Neuronal stem cell (in vitro differentiated cells): ENCODE results near the gene PYGO2.
"Not testable (repeated sequence)": the region's sequence is repeated elsewhere in the genome, so short reads cannot be mapped to it uniquely, and the experiment has no call there.

Experiments
- DNase-seq: peaks from one replicate; pipeline ENCODE4 v3.0.0-alpha.2; 2013; ENCODE audit warnings: low spot score
- H2AFZ ChIP-seq: one replicate; pipeline ENCODE4 v1.6.1; 2013; ENCODE audit warnings: mild to moderate bottlenecking, low read length, inconsistent platforms
- H2AK5ac ChIP-seq: 2 replicates; pipeline ENCODE4 v1.6.1; 2013; ENCODE audit warnings: low read depth, mild to moderate bottlenecking, inconsistent platforms, low read length, moderate library complexity, mixed read lengths
- H2BK120ac ChIP-seq: 2 replicates; pipeline ENCODE4 v1.6.1; 2013; ENCODE audit warnings: low read depth, mild to moderate bottlenecking, inconsistent platforms, low read length, moderate library complexity, mixed read lengths
- H2BK12ac ChIP-seq: one replicate; pipeline ENCODE4 v1.6.1; 2013; ENCODE audit warnings: low read length, inconsistent platforms
- H2BK15ac ChIP-seq: 2 replicates; pipeline ENCODE4 v1.6.1; 2013; ENCODE audit warnings: mild to moderate bottlenecking, low read length, inconsistent platforms, mixed read lengths
- H2BK5ac ChIP-seq: one replicate; pipeline ENCODE4 v1.6.1; 2013; ENCODE audit warnings: inconsistent platforms, mild to moderate bottlenecking, low read length, moderate library complexity
- H3K14ac ChIP-seq: one replicate; pipeline ENCODE4 v1.6.1; 2013; ENCODE audit warnings: low read length, inconsistent platforms
- H3K18ac ChIP-seq: 2 replicates; pipeline ENCODE4 v1.6.1; 2013; ENCODE audit warnings: low read length, inconsistent platforms
- H3K23ac ChIP-seq: 2 replicates; pipeline ENCODE4 v1.6.1; 2013; ENCODE audit warnings: low read depth, mild to moderate bottlenecking, mixed read lengths, low read length, inconsistent platforms; ENCODE audit not compliant: poor library complexity
- H3K27ac ChIP-seq: replicated peaks from 3 replicates; pipeline ENCODE4 v1.5.1; 2013; ENCODE audit warnings: low read length, inconsistent platforms
- H3K27me3 ChIP-seq, 3 experiments: 2 replicates each; pipeline ENCODE4 v1.6.1; 2013; ENCODE audit warnings: low read length in 3 of 3, mild to moderate bottlenecking in 2 of 3, inconsistent platforms in 1 of 3, low read depth in 1 of 3, mixed read lengths in 1 of 3, moderate library complexity in 1 of 3; ENCODE audit not compliant: control insufficient read depth in 3 of 3, insufficient read depth in 3 of 3
- H3K36me3 ChIP-seq, 2 donors: replicated peaks in 1 of 2; 2 replicates each; pipeline ENCODE4 v1.6.1; 2013; ENCODE audit warnings: low read length in 2 of 2; ENCODE audit not compliant: control insufficient read depth in 2 of 2, insufficient read depth in 2 of 2
- H3K4ac ChIP-seq: 2 replicates; pipeline ENCODE4 v1.6.1; 2013; ENCODE audit warnings: inconsistent platforms, mild to moderate bottlenecking, low read length, moderate library complexity
- H3K4me1 ChIP-seq, 2 donors: 1 replicate in 1 of 2; 2 replicates in 1 of 2; pipeline ENCODE4 v1.6.1; 2013; ENCODE audit warnings: low read length in 2 of 2, low read depth in 1 of 2; ENCODE audit not compliant: control insufficient read depth in 2 of 2, insufficient read depth in 1 of 2
- H3K4me2 ChIP-seq: one replicate; pipeline ENCODE4 v1.6.1; 2013; ENCODE audit warnings: mild to moderate bottlenecking, low read length, inconsistent platforms; ENCODE audit not compliant: insufficient read depth, poor library complexity, severe bottlenecking
- H3K4me3 ChIP-seq, 2 donors: 2 replicates each; pipeline ENCODE4 v1.5.1; 2013; ENCODE audit warnings: low read length in 2 of 2, mild to moderate bottlenecking in 2 of 2, inconsistent platforms in 1 of 2, moderate library complexity in 1 of 2
- H3K79me1 ChIP-seq: one replicate; pipeline ENCODE4 v1.6.1; 2013; ENCODE audit warnings: low read depth, mild to moderate bottlenecking, inconsistent platforms, low read length, moderate library complexity
- H3K9ac ChIP-seq: one replicate; pipeline ENCODE4 v1.6.1; 2013; ENCODE audit warnings: mild to moderate bottlenecking, low read depth, low read length, inconsistent platforms; ENCODE audit not compliant: poor library complexity
- H3K9me3 ChIP-seq, 2 donors: replicated peaks in 1 of 2; 2 replicates each; pipeline versions ENCODE3 to v1.6.1; 2013; ENCODE audit warnings: low read length in 2 of 2, mild to moderate bottlenecking in 2 of 2, inconsistent platforms in 1 of 2, low read depth in 1 of 2, mixed read lengths in 1 of 2, moderate library complexity in 1 of 2; ENCODE audit not compliant: control insufficient read depth in 2 of 2, insufficient read depth in 1 of 2
- H4K8ac ChIP-seq: one replicate; pipeline ENCODE4 v1.6.1; 2013; ENCODE audit warnings: low read depth, mild to moderate bottlenecking, inconsistent platforms, low read length, moderate library complexity
- H4K91ac ChIP-seq: one replicate; pipeline ENCODE4 v1.6.1; 2013; ENCODE audit warnings: low read length, low read depth, mild to moderate bottlenecking, inconsistent platforms; ENCODE audit not compliant: poor library complexity
- WGBS, 2 donors: extraction: QIAGEN DNeasy Blood & Tissue Kit; methylation state at CpG; one replicate each; pipeline ENCODE4 v1.1.7; 2013; ENCODE audit warnings: missing lambda C conversion rate in 2 of 2, mixed read lengths in 1 of 2; ENCODE audit not compliant: insufficient read length in 2 of 2, insufficient replicate concordance in 1 of 2; ENCODE audit errors: extremely low coverage in 2 of 2; 5-methylcytosine and 5-hydroxymethylcytosine counted together

Gene PYGO2

GRCh38 chr1:154989195-154989860 is 27.7 kb upstream of the PYGO2 start:
- peaks cover 7% of the 10 kb centered on the region for H3K79me1 ChIP-seq
- H3K23ac ChIP-seq: no peak overlapping the region
- H2BK15ac ChIP-seq: no peak overlapping the region
- H4K8ac ChIP-seq: no peak overlapping the region
- peaks cover 6% of the 10 kb centered on the region in 2 donors for H3K4me1 ChIP-seq
- H2BK120ac ChIP-seq: no peak overlapping the region
- no peak overlapping the region for H4K91ac ChIP-seq
- no peak overlapping the region for H3K4me3 ChIP-seq
- no peak overlapping the region for H3K4ac ChIP-seq
- H3K36me3 ChIP-seq: peaks cover 38 to 73% of the 10 kb centered on the region in 2 donors
- H2BK5ac ChIP-seq: no peak overlapping the region
- H3K14ac ChIP-seq: no peak overlapping the region
- no peak for DNase-seq
- H2BK12ac ChIP-seq: no peak overlapping the region
- no peak overlapping the region for H3K4me2 ChIP-seq
- no peaks in the 10 kb centered on the region for H3K27me3 ChIP-seq
- H2AK5ac ChIP-seq: no peak overlapping the region
- no peak overlapping the region for H3K9ac ChIP-seq
- no peak overlapping the region for H3K27ac ChIP-seq
- no peaks in the 10 kb centered on the region for H3K9me3 ChIP-seq
- H3K18ac ChIP-seq: no peak overlapping the region
- no CpG with 5 or more reads among the region's 3 CpGs for WGBS, 2 donors
- H2AFZ ChIP-seq: no peak overlapping the region

- no peak overlapping the region for H3K4me3 ChIP-seq
- no peak overlapping the region for H2AK5ac ChIP-seq
- H3K4me2 ChIP-seq: no peak overlapping the region
- H3K23ac ChIP-seq: no peak overlapping the region
- no peak overlapping the region for H2AFZ ChIP-seq
- no peak overlapping the region for H3K14ac ChIP-seq
- H3K4ac ChIP-seq: no peak overlapping the region
- H3K9me3 ChIP-seq: no peaks in the 10 kb centered on the region
- H3K9ac ChIP-seq: no peak overlapping the region
- no peak overlapping the region for H4K8ac ChIP-seq
- H2BK5ac ChIP-seq: no peak overlapping the region
- no peaks in the 10 kb centered on the region for H3K27me3 ChIP-seq
- peaks cover 12% of the 10 kb centered on the region for H3K79me1 ChIP-seq
- no peak overlapping the region for H2BK12ac ChIP-seq
- peaks cover 37 to 70% of the 10 kb centered on the region in 2 donors for H3K36me3 ChIP-seq
- H3K18ac ChIP-seq: no peak overlapping the region
- H3K4me1 ChIP-seq: peaks cover 5 to 10% of the 10 kb centered on the region in 2 donors
- H2BK120ac ChIP-seq: no peak overlapping the region
- DNase-seq: no peak
- H4K91ac ChIP-seq: no peak overlapping the region
- no CpG with 5 or more reads among the region's 17 CpGs for WGBS, 2 donors
- no peak overlapping the region for H3K27ac ChIP-seq
- no peak overlapping the region for H2BK15ac ChIP-seq
Measured at GRCh38 chr1:154988058-154988954, 26.7 kb upstream of the PYGO2 start.

- no peak overlapping the region for H4K91ac ChIP-seq
- H3K4ac ChIP-seq: no peak overlapping the region
- no peak overlapping the region for H3K9ac ChIP-seq
- no peak overlapping the region for H2BK15ac ChIP-seq
- H2AFZ ChIP-seq: no peak overlapping the region
- peaks cover 12% of the 10 kb centered on the region for H3K79me1 ChIP-seq
- no peaks in the 10 kb centered on the region for H3K27me3 ChIP-seq
- no peak overlapping the region for H3K27ac ChIP-seq
- peaks cover 32 to 61% of the 10 kb centered on the region in 2 donors for H3K36me3 ChIP-seq
- no peak overlapping the region for H2BK12ac ChIP-seq
- no peaks in the 10 kb centered on the region for H3K9me3 ChIP-seq
- H2BK5ac ChIP-seq: no peak overlapping the region
- H4K8ac ChIP-seq: no peak overlapping the region
- peaks cover 1 to 5% of the 10 kb centered on the region in 2 donors for H3K4me1 ChIP-seq
- WGBS, 2 donors: no CpG with 5 or more reads among the region's 6 CpGs
- no peak overlapping the region for H3K4me3 ChIP-seq
- no peak overlapping the region for H2BK120ac ChIP-seq
- no peak for DNase-seq
- no peak overlapping the region for H3K18ac ChIP-seq
- H3K23ac ChIP-seq: no peak overlapping the region
- no peak overlapping the region for H2AK5ac ChIP-seq
- H3K14ac ChIP-seq: no peak overlapping the region
- no peak overlapping the region for H3K4me2 ChIP-seq
Measured at GRCh38 chr1:154987326-154987725, 25.7 kb upstream of the PYGO2 start.

- H3K9me3 ChIP-seq, H3K27me3 ChIP-seq, H3K27ac ChIP-seq, H3K4me3 ChIP-seq, H2AK5ac ChIP-seq, H4K8ac ChIP-seq, H2AFZ ChIP-seq, H2BK15ac ChIP-seq, H3K18ac ChIP-seq, H2BK120ac ChIP-seq, H3K9ac ChIP-seq, H2BK12ac ChIP-seq, H3K14ac ChIP-seq, DNase-seq, H3K4me1 ChIP-seq, H2BK5ac ChIP-seq, H3K4ac ChIP-seq, H3K23ac ChIP-seq, H4K91ac ChIP-seq, H3K4me2 ChIP-seq: not testable (repeated sequence)
- Histone ChIP-seq H3K79me1 (peaks cover 12% of the 10 kb centered on the region), H3K36me3 (peaks cover 32 to 60% of the 10 kb centered on the region in 2 donors)
- no CpG with 5 or more reads among the region's 4 CpGs for WGBS, 2 donors
Measured at GRCh38 chr1:154986736-154987135, 25.2 kb upstream of the PYGO2 start.
